Activated CD4-positive, CD25-positive, alpha-beta regulatory T cell (primary cell): ENCODE results near the gene SLC13A1.
"Not testable (repeated sequence)": the region's sequence is repeated elsewhere in the genome, so short reads cannot be mapped to it uniquely, and the experiment has no call there.

Source experiments
- DNase-seq, 4 experiments: peaks; one replicate each; lab custom pipeline; 2025; lab: John Stamatoyannopoulos, UW

Gene SLC13A1

DNA sequence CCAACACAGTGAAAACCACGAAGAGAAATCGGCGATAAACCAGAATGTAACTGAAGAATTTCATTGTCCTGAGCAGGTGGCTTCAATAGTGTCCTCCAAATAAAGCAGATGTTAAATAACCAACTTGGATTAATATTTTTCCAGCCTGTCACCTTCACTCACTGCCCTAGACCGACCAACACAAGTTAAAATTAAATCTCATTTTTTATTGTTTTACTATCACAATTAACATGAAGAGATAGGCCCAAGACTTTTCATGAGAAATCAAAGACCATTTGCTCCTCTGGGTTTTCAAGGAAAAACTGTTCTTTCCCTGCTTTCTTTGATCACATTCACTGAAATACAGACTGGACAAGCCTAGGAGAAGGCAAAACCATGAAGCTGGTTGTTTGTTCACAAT lies at the start of gene SLC13A1:
Gene SLC13A1 (minus strand): TSS at position 87 of the 400 bp plus-strand sequence. CDS start 23 bp downstream, at position 64.
- no peak for DNase-seq

DNA sequence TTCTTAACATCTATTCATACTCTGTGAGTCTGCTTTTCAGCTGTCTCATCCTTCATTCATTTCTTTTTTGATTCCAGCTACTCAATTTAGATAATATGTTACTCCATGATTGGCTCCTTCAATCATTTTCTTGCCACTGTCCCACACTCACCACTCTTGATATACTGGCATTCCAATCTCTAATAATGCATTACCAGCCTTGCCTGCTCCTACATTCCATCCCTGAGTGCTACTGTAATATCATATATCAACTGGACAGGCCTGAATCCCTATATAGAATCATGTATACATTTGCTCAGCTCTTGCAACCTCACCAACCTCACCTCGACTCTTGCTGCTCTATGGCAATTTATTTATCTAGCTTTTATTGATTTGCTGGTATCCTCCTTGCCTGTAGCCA lies 45.0 kb upstream of the SLC13A1 start:
- DNase-seq, result no peak

DNA sequence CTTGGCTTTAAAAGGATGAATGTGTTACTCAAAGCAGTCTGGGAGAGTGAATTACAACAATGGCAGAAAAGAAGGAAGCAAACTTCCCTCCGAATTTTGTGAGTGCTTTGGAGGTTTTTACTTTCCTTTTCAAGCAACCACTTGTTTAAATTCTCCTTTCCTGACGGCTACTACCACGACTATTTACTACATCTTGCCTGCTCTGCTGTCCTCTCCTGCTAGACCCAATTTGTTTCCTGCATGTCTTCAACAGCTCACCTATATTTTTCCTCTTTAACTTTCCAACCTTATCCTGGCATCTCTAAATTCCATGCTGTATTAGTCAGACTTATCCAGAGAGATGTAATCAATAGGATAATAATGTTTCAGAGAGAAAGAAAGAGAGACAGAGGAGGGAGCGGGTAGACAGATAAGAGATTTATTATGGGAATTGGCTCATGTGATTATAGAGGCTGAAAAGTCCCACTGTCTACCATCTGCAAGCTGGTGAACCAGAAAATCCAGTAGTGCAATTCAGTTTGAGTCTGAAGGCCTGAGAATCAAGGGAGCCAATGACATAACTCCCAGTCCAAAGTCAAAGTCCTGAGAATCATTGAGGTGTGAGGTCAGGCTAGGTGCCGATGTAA lies 42.8 kb upstream of the SLC13A1 start:
- DNase-seq, result no peak

DNA sequence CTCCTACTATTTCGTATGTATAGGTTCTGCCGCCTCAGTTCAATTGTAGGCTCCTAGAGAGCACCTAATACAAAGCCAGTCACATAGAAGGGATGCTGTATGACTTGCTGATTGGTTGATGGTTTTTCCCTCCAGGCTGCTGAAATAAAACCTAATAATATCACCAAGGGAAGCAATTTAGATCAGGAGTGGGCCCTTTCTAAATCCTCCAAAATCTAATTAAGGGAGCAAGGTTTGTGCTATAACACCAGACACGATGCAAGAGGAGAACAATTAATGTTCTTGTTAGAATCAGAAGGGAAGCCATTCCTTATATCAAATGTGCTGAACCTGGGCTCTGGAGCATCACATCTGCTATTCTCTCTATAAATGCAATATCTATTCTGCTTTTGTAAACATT lies 42.0 kb upstream of the SLC13A1 start:
- no peak for DNase-seq

DNA sequence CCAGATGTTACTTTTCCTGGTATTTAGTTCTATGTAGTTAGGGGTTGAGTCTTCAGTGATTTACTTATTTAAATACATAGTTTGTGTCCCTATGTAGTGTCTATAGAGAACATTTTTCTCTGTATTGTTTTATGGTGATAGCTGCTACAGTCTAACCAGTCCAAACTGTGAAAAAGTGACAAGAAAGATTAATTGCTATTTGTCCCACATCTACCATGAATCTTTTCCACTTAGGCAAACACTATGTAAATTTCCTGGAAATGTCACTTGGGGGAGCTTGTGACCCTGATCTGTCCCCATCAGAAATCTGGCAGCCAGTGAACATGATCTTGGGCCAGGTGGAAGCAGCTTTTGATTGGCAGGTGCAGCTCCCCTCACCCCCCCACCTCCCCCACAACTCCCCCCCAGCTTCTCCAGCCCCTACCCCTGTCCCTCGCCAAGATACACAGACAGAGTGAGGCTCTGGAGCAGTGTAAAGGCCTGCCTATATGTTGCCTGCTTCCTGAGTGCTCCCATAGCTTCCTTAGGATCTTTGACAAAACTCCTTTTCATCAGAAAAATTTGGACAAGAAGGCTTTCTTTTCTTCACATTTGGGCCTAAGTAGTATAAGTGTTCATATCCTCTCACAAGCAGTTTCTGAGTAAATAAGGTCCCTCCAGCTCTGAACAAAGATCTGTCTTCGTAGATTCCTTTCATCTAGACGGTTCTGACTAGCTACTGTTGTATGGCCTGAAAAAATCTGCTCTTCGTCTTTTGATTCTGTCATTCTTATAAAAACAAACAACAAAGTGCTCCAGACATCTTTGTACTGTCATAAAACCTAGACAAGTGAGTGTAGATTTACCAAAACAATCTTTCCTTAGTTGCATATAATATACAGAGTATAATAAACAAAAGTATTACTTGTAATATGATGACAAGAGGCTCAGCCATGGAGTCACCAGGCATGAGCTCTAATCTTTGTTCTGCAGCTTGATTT lies 31.5 kb upstream of the SLC13A1 start:
- DNase-seq, result no peak

DNA sequence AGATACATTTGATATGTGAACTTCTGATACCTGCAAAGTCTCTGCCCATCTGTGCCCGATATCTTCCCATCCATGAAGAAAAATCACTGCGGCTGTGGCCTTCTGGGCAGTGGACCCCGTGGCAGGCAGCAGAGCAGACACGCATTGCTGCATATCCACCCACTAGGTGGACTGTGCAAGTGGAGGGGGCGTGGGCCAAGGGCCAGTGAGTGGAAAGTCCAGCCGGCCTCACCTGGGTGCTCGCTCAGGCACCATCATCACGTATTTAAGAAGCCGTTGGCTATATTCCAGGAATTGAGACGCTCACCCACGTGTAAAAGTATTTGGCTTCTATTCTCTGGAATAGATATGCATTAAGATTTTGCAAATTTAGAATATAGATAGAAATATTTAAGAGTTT lies 30.8 kb upstream of the SLC13A1 start:
- no peak for DNase-seq

DNA sequence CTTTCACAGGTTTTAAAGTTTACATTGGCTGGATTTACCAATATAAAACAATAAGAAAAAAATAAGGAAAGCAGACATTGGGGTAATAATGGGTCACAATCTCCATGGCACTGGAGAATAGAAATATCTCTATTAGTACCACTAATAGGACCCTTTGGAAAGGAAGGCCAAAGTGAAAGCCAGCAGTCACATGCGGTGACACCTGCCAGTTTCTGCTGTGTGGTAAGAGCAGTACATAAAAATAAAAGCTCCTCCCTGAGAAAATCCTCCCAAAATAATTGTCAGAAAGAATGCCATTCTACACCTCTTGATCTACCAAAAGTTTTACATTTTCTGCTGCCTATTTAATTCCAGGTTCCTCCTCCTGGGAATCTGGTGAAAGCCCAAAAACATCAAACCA lies 30.4 kb upstream of the SLC13A1 start:
- DNase-seq, result no peak

DNA sequence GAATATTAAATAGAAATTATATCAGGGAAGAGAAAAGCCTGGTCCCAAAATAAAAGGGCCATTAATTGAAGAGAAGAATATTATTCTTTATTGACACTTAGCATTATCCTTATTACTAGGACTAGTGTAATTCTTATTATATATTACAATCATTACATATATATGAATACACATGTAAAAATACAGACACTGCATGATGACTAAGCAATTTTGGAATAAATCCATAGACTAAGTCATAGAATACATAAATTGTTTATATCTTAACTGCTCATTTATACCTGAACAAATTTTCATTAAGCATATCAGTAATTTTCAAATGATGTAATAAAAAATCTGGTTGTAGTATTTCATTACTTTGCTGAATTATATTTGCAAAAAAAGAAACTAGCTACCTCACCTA lies 29.7 kb upstream of the SLC13A1 start:
- no peak for DNase-seq

GRCh38 chr7:123227666-123228065 lies 27.9 kb upstream of the SLC13A1 start:
- DNase-seq, result not testable (repeated sequence)

DNA sequence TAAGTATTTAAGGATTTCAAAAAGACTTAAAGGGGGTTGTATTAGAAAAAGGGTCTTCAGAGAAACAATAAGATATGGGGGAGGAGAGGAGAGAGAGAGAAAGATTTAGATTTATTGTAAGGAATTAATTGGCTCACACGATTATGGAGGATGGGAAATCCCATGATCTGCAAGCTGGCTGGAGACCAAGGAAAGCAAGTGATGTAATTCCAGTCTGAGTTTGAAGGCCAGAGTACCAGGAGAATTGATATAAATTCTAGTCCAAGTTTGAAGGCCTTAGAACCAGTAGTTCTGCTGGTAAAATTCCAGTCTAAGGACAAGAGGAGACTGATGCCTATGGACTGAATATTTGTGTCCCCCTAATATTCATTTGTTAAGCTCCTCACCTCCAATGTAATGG lies 20.6 kb upstream of the SLC13A1 start:
- DNase-seq, result no peak

DNA sequence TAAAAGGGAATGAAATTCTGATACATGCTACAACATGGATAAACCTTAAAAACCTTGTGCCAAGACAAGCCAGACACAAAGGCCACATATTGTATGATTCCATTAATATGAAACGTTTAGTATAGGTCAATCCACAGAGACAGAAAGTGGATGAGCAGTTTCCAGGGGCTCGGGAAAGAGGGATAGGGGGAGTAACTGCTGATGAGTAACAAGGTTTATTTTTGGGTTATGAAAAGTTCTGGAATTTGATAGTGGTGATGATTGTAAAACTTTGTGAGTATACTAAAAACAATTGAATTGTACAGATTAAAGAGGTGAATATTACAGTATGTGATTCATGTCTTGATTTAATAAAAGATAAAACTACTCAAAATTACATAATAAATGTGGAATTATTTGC lies 19.1 kb upstream of the SLC13A1 start:
- no peak for DNase-seq

- no peak for DNase-seq
Measured at GRCh38 chr7:123216825-123217224, 17.1 kb upstream of the SLC13A1 start.

DNA sequence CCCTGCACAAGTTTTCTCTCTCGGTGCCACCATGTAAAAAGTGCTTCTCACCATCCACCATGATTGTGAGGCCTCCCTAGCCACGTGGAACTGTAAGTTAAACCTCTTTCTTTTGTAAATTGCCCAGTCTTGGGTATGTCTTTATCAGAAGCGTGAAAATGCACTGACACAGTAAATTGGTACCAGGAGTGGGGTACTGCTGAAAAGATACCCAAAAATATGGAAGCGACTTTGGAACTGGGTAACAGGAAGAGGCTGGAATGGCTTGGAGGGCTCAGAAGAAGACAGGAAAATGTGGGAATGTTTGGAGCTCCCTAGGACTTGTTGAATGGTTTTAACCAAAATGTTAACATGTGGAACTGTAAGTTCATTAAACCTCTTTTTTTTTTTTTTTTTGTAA lies 15.6 kb upstream of the SLC13A1 start:
- DNase-seq, result no peak

DNA sequence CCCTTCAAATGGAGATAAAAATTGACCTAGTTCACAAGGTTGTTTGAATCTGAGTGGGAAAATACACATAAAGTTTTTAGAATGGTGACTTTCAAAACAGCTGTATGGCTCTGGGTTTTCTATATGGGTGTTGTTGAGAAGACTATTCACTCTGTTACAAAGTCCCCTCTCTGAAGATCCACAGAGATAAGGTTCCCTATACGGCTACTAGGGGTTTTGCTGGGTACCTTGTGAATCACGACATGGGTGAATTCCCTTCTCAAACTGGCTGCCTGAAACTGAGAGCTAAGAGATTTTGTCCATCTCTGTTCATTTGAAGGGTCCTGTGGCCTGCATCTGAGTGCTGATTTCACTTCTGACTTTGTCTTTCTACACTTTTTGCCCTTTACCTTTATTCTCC lies 11.8 kb upstream of the SLC13A1 start:
- no peak for DNase-seq

GRCh38 chr7:123210986-123211385 lies 11.2 kb upstream of the SLC13A1 start:
- DNase-seq, result no peak

DNA sequence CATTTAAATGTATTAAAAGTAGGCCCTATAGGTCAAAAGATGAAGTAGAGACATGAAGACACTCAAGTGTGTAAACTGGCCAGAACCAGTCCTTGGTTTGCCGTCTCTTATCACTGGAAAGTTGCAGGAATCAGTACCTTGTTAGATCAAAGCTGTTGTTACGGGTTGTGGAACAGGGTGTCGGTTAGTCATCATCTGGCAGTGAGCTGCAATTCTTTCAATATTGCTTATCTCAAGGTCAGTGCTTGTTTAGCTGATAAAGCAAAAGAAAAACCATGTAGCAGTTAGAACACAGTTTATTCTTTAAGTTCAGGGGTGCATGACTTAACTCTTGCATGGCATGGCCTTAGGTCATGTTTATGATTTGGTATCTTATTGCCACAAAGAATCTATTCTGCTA lies 10.0 kb upstream of the SLC13A1 start:
- no peak for DNase-seq

- DNase-seq, result no peak
Measured at GRCh38 chr7:123208793-123209192, 9.0 kb upstream of the SLC13A1 start.

- DNase-seq, result no peak
Measured at GRCh38 chr7:123204206-123204835, 4.6 kb upstream of the SLC13A1 start.

DNA sequence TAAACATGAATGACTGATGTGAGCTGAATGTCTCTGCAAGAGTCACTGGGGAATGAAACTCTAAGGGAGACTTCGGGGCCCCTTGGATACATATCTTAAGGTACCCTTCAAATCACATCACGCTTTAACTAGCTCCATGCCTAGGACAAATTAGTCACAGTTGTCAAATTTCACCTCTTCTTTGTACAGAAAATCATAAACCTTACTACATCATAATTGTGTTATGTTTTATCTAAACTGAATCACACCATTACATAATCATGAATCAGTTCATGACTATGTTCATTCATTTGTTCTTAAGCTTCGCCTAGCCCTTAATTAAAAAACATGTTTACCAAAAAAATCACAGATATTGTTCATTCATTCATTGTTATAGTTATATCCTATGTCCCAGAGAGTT lies 2.1 kb upstream of the SLC13A1 start:
- DNase-seq, result no peak

- DNase-seq, result no peak
Measured at GRCh38 chr7:123198668-123199652, 809 bp downstream of the SLC13A1 start.

GRCh38 chr7:123198111-123198510 lies 1.7 kb downstream of the SLC13A1 start:
- DNase-seq, result no peak

- no peak for DNase-seq
Measured at GRCh38 chr7:123193235-123193634, 6.5 kb downstream of the SLC13A1 start.
